Epithelial cell of esophagus (primary cell): ENCODE data around the gene ABTB2.

Experiments
- DNase-seq: peaks from one replicate; pipeline ENCODE4 v3.0.0; 2010; ENCODE audit warnings: low read depth
- H3K4me3 ChIP-seq: 2 replicates; pipeline ENCODE4 v1.5.1; 2011; ENCODE audit warnings: mild to moderate bottlenecking, low read length, control low read depth
- CTCF ChIP-seq: IDR thresholded peaks from 2 replicates; pipeline ENCODE4 v1.5.1; 2011; ENCODE audit warnings: low read depth, mild to moderate bottlenecking, low read length, control low read depth, inconsistent platforms; ENCODE audit not compliant: insufficient read depth; ENCODE audit errors: missing control alignments

Gene ABTB2

GRCh38 chr11:34381775-34382174 lies 24.0 kb upstream of the ABTB2 start:
- no peak overlapping the region for H3K4me3 ChIP-seq
- DNase-seq, result no peak
- no peak for TF ChIP-seq CTCF

GRCh38 chr11:34380696-34381095 lies 22.9 kb upstream of the ABTB2 start:
- no peak for TF ChIP-seq CTCF
- no peak overlapping the region for H3K4me3 ChIP-seq
- peak; percentile 88 for DNase-seq

- no peak for TF ChIP-seq CTCF
- no peak overlapping the region for H3K4me3 ChIP-seq
- DNase-seq, result no peak
Observed at GRCh38 chr11:34379539-34379938, 21.7 kb upstream of the ABTB2 start.

- no peak for TF ChIP-seq CTCF
- no peak overlapping the region for H3K4me3 ChIP-seq
- DNase-seq, result peak; percentile 14
Observed at GRCh38 chr11:34379079-34379478, 21.3 kb upstream of the ABTB2 start.

- H3K4me3 ChIP-seq, result no peak overlapping the region
- no peak for TF ChIP-seq CTCF
- no peak for DNase-seq
Observed at GRCh38 chr11:34373727-34374126, 15.9 kb upstream of the ABTB2 start.

GRCh38 chr11:34366522-34366921 lies 8.7 kb upstream of the ABTB2 start:
- H3K4me3 ChIP-seq, result no peak overlapping the region
- peak; percentile 64 for TF ChIP-seq CTCF
- DNase-seq, result peak; percentile 78

- no peak for TF ChIP-seq CTCF
- no peak for DNase-seq
- no peak overlapping the region for H3K4me3 ChIP-seq
Observed at GRCh38 chr11:34364102-34364501, 6.3 kb upstream of the ABTB2 start.
